NCI-H146 treated with DMSO at 0.1 percent for 48 hours (cell line): Measurements from ENCODE around the gene NHS.

Source experiments
- DNase-seq: peaks from one replicate; lab custom pipeline; 2025; ENCODE audit not compliant: unreplicated experiment; lab: John Stamatoyannopoulos, UW

The NHS gene

GRCh38 chrX:17768997-17769396 lies 394.0 kb downstream of the NHS start:
- DNase-seq, result no peak

- no peak for DNase-seq
These were observed 394.8 kb downstream of the NHS start for GRCh38 chrX:17769701-17770269.

GRCh38 chrX:17773221-17773876 lies 398.3 kb downstream of the NHS start:
- no peak for DNase-seq

GRCh38 chrX:17774053-17774452 lies 399.1 kb downstream of the NHS start:
- no peak for DNase-seq

GRCh38 chrX:17778997-17779396 lies 404.0 kb downstream of the NHS start:
- no peak for DNase-seq

GRCh38 chrX:17779434-17779833 lies 404.4 kb downstream of the NHS start:
- no peak for DNase-seq
